HG03196 (cell line): ENCODE results near the gene STXBP5.

Experiments used
- ATAC-seq: cut with Tn5 transposase; IDR thresholded peaks from one replicate; pipeline ENCODE4 v1.9.1; 2021; ENCODE audit not compliant: unreplicated experiment

Gene STXBP5

GRCh38 chr6:147207837-147208754 lies 3.9 kb downstream of the STXBP5 start:
- no peak for ATAC-seq

- ATAC-seq = no peak
Observed at GRCh38 chr6:147209762-147210449, 5.7 kb downstream of the STXBP5 start.

GRCh38 chr6:147211349-147211748 lies 7.1 kb downstream of the STXBP5 start:
- no peak for ATAC-seq

- no peak for ATAC-seq
Observed at GRCh38 chr6:147211831-147212230, 7.6 kb downstream of the STXBP5 start.

GRCh38 chr6:147212622-147213021 lies 8.4 kb downstream of the STXBP5 start:
- no peak for ATAC-seq

- no peak for ATAC-seq
Observed at GRCh38 chr6:147213772-147214171, 9.6 kb downstream of the STXBP5 start.

- ATAC-seq = no peak
Observed at GRCh38 chr6:147214248-147215227, 10.3 kb downstream of the STXBP5 start.

- no peak for ATAC-seq
Observed at GRCh38 chr6:147216915-147217314, 12.7 kb downstream of the STXBP5 start.

GRCh38 chr6:147217840-147218404 lies 13.7 kb downstream of the STXBP5 start:
- no peak for ATAC-seq

GRCh38 chr6:147218797-147219196 lies 14.6 kb downstream of the STXBP5 start:
- ATAC-seq = no peak

- ATAC-seq = no peak
Observed at GRCh38 chr6:147219463-147219862, 15.2 kb downstream of the STXBP5 start.

- no peak for ATAC-seq
Observed at GRCh38 chr6:147220345-147220744, 16.1 kb downstream of the STXBP5 start.

GRCh38 chr6:147221739-147222138 lies 17.5 kb downstream of the STXBP5 start:
- no peak for ATAC-seq

- no peak for ATAC-seq
Observed at GRCh38 chr6:147222160-147222838, 18.1 kb downstream of the STXBP5 start.

GRCh38 chr6:147223736-147224135 lies 19.5 kb downstream of the STXBP5 start:
- ATAC-seq = no peak

- ATAC-seq = no peak
Observed at GRCh38 chr6:147226163-147226724, 22.0 kb downstream of the STXBP5 start.

GRCh38 chr6:147226877-147227276 lies 22.7 kb downstream of the STXBP5 start:
- ATAC-seq = no peak

GRCh38 chr6:147227770-147228320 lies 23.6 kb downstream of the STXBP5 start:
- no peak for ATAC-seq

GRCh38 chr6:147231589-147231988 lies 27.4 kb downstream of the STXBP5 start:
- no peak for ATAC-seq
